Sigmoid colon (tissue), 7 donors: ENCODE data around the gene CDH23. TPM values are rescaled to one million over a fixed set of nuclear protein-coding genes. Genes with fewer than 3 reads are reported as not detected.

ENCODE experiments used
- DNase-seq: peaks from one replicate; pipeline ENCODE4 v3.0.0-alpha.2; 2019
- H3K27ac ChIP-seq, 4 donors: fragments of 200-600 bp; sonication (generic); one replicate each; pipeline ENCODE4 v1.5.1; 2016 to 2019; ENCODE audit warnings: mild to moderate bottlenecking in 1 of 4
- H3K27me3 ChIP-seq, 3 donors: fragments of 200-600 bp; sonication (generic); one replicate each; pipeline ENCODE4 v1.5.1; 2019; ENCODE audit warnings: mild to moderate bottlenecking in 1 of 3
- H3K36me3 ChIP-seq, 4 donors: fragments of 200-600 bp; sonication (generic); one replicate each; pipeline ENCODE4 v1.5.1; 2016 to 2019
- H3K4me1 ChIP-seq, 4 donors: fragments of 200-600 bp; sonication (generic); one replicate each; pipeline ENCODE4 v1.5.1; 2017 to 2019
- H3K4me3 ChIP-seq, 4 donors: fragments of 200-600 bp; sonication (generic); one replicate each; pipeline ENCODE4 v1.5.1; 2017 to 2019; ENCODE audit warnings: mild to moderate bottlenecking in 2 of 4, moderate library complexity in 1 of 4
- H3K9me3 ChIP-seq, 4 donors: fragments of 200-600 bp in 3 of 4; sonication (generic) in 3 of 4; one replicate each; pipeline versions ENCODE4 v1.5.1 to v1.6.1; 2013 to 2019
- CTCF ChIP-seq, 4 experiments: fragments of 450-650 bp in 3 of 4; fragments of 200-600 bp in 1 of 4; IDR thresholded peaks; one replicate each; pipeline ENCODE4 v1.5.1; 2016 to 2019; ENCODE audit warnings: antibody characterized with exemption in 4 of 4, mild to moderate bottlenecking in 3 of 4, moderate library complexity in 2 of 4
- EP300 ChIP-seq, 4 donors: sonication (generic); formaldehyde crosslinking; IDR thresholded peaks; one replicate each; pipeline ENCODE4 v1.6.1; 2017; ENCODE audit warnings: antibody characterized with exemption in 4 of 4
- POLR2A ChIP-seq, 2 donors: fragments of 450-650 bp; IDR thresholded peaks; one replicate each; pipeline ENCODE4 v1.6.1; 2016; ENCODE audit warnings: antibody characterized with exemption in 2 of 2, mild to moderate bottlenecking in 2 of 2, moderate library complexity in 2 of 2
- POLR2AphosphoS5 ChIP-seq, 4 donors: sonication (generic); formaldehyde crosslinking; IDR thresholded peaks; one replicate each; pipeline ENCODE4 v1.6.1; 2017; ENCODE audit warnings: antibody characterized with exemption in 4 of 4
- WGBS, 2 donors: extraction: QIAGEN DNeasy Blood & Tissue Kit; methylation state at CpG; one replicate each; pipeline ENCODE4 v1.1.7; 2013; 5-methylcytosine and 5-hydroxymethylcytosine counted together
- intact Hi-C: fragments of 100-400 bp; cut with DNase I; formaldehyde crosslinking; loops from one replicate; pipeline ENCODE4 v1.15.1; 2023
- polyA plus RNA-seq, 3 donors: library from polyadenylated mRNA; stranded (reverse); fragments of 200-250 nt; gene quantifications; one replicate each; pipeline ENCODE4 v1.2.3, GENCODE V29; 2013
- total RNA-seq, 4 donors: library from RNA; depleted of rRNA; stranded (reverse); fragments of >200 nt; gene quantifications; one replicate each; pipeline ENCODE4 v1.1.0, GENCODE V29; 2016
- donor health status: healthy with polysubstance abuse.
- donor health status: Bipolar disorder and iron deficiency.
- donor health status: healthy.

The CDH23 gene
- total and polyA plus RNA-seq, 7 donors, result 1.5 to 7.2 (median 3.0) TPM

GRCh38 chr10:71773221-71773971 lies 376.7 kb downstream of the CDH23 start, which contains the start of gene VSIR:
TSS of gene VSIR (minus strand) at chr10:71773520. CDS start at chr10:71773439, 81 bp downstream.
- Histone ChIP-seq H3K4me3 (peak within 1 kb of the TSS; percentile 67 to 87 (median 70)), H3K9me3 (no peaks in the 10 kb centered on the region), H3K36me3 (no peaks in the 10 kb centered on the region), H3K27me3 (no peaks in the 10 kb centered on the region), H3K27ac (peak within 1 kb of the TSS; percentile 89 to 98 (median 92)), H3K4me1 (peaks cover 0 to 61% (median 51%) of the 10 kb centered on the region in 4 donors)
- TF ChIP-seq POLR2A (IDR thresholded peaks at IDR 0.05) (peak; percentile 78 to 86), CTCF (IDR thresholded peaks at IDR 0.05) (peak; percentile 46 to 91 (median 53)), EP300 (IDR thresholded peaks at IDR 0.05) (no peak), POLR2AphosphoS5 (IDR thresholded peaks at IDR 0.05) (peak; percentile 87 to 97 (median 96))
- 1% methylated on average over 55 of the region's 55 CpGs for WGBS, 2 donors
- intact Hi-C loops, result loop anchor here (1.0 to 10.0 kb wide), 4 partner anchors 46 to 455 kb away; partner anchors contain the start of gene SLC29A3
- DNase-seq, result peak; percentile 96

DNA sequence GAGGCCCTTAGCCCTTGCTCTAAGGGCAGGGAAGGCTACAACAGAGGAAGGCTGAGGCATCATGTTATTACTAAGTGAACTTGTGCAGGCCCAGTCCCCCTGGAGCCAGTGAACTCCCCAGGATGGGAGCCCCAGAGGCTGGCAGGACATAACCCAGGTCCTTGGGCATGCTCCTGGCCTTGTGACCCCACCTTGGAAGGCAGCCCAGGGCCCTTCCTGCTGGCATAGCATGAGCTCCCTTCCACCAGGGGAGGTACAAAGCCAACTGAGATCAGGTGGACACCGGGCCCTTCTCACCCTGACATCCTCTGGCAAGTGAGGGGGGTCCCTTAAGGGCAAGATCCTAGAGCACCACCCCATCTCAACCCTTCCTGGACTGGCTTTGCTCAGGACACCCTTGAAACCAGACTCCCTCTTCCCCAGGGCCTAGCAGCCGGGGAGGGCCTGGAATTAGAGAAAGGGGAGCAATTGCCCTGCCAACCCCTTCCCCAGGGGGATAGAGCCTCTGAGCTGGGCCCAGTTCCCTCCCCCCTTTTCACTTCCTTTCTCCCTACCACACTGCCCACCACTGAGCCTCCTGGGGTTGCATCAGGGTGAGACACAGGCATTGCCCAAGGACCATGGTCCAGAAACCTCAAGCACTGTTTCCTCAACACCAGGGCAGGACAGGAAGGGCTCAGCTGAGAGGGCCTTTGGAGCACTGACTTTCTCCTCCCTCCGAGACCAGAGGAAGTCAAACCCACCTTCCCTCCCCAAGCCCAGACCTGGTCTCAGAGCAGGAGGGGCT lies 378.4 kb downstream of the CDH23 start:
- WGBS, 2 donors, result 60% methylated on average over 3 of the region's 3 CpGs
- H3K4me1 ChIP-seq, result peaks cover 0 to 46% (median 35%) of the 10 kb centered on the region in 4 donors
- H3K27ac ChIP-seq, result peak overlapping the region in 1 of 4 donors; percentile 45
- no peak for TF ChIP-seq EP300 (IDR thresholded peaks at IDR 0.05)
- TF ChIP-seq POLR2AphosphoS5 (IDR thresholded peaks at IDR 0.05), result peak in 1 of 4 donors; percentile 27
- H3K4me3 ChIP-seq, result no peak overlapping the region
- H3K9me3 ChIP-seq, result no peaks in the 10 kb centered on the region
- intact Hi-C loops, result loop anchor here (5.0 to 10.0 kb wide), 2 partner anchors 48 to 180 kb away; no protein-coding TSS in a partner anchor
- H3K36me3 ChIP-seq, result no peaks in the 10 kb centered on the region
- H3K27me3 ChIP-seq, result no peaks in the 10 kb centered on the region
- no peak for DNase-seq

DNA sequence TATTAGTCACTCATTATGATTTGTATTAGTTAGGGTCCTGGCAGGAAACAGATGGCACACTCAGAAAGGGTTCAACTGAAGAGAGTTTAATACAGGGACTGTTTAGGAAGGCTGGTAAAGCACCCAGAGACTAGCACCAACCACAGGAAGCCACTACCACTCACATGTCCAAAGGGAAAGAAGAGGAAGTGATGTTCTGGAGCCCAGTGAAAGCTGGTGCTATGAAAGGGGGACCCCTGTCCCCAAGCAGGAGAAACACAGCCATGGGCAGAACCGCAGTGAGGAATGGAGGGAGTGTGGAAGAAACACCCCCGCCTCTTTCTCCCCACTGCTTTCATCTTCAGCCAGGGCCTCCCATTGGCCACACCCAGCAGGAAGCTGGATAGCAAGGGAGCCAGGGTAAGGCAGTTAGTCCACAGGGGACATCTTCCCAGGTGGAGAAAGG lies 379.8 kb downstream of the CDH23 start:
- Histone ChIP-seq H3K4me1 (peaks cover 0 to 32% (median 21%) of the 10 kb centered on the region in 4 donors), H3K9me3 (no peaks in the 10 kb centered on the region), H3K4me3 (no peak overlapping the region), H3K27me3 (no peaks in the 10 kb centered on the region), H3K27ac (no peak overlapping the region), H3K36me3 (no peaks in the 10 kb centered on the region)
- WGBS, 2 donors, result 17 to 46% methylated on average over 2 of the region's 2 CpGs
- no peak for DNase-seq
- TF ChIP-seq POLR2AphosphoS5 (IDR thresholded peaks at IDR 0.05) (no peak), CTCF (IDR thresholded peaks at IDR 0.05) (no peak), POLR2A (IDR thresholded peaks at IDR 0.05) (no peak), EP300 (IDR thresholded peaks at IDR 0.05) (no peak)
- intact Hi-C loops, result loop anchor here (10.0 kb wide), 1 partner anchor 182 kb away; no protein-coding TSS in a partner anchor

- H3K36me3 ChIP-seq, result no peaks in the 10 kb centered on the region
- DNase-seq, result no peak
- 97% methylated on average over 17 of the region's 17 CpGs for WGBS, 2 donors
- H3K27ac ChIP-seq, result no peak overlapping the region
- no peak for TF ChIP-seq EP300 (IDR thresholded peaks at IDR 0.05)
- no peak for TF ChIP-seq CTCF (IDR thresholded peaks at IDR 0.05)
- no peak for TF ChIP-seq POLR2AphosphoS5 (IDR thresholded peaks at IDR 0.05)
- no peak for TF ChIP-seq POLR2A (IDR thresholded peaks at IDR 0.05)
- peaks cover 0 to 23% (median 12%) of the 10 kb centered on the region in 4 donors for H3K4me1 ChIP-seq
- H3K27me3 ChIP-seq, result no peaks in the 10 kb centered on the region
- no peaks in the 10 kb centered on the region for H3K9me3 ChIP-seq
- intact Hi-C loops, result loop anchor here (10.0 kb wide), 1 partner anchor 183 kb away; no protein-coding TSS in a partner anchor
- no peak overlapping the region for H3K4me3 ChIP-seq
Measured at GRCh38 chr10:71777213-71777985, 380.7 kb downstream of the CDH23 start.
